ENCODE measurements around the gene GHSR. TPM values are rescaled to one million over a fixed set of nuclear protein-coding genes. Genes with fewer than 3 reads are reported as not detected.

Gene GHSR
- total RNA-seq, 1 donor from 2014 or later, result not detected

GRCh38 chr3:172465281-172465680 is 17.0 kb upstream of the GHSR start:
- H3K27me3 ChIP-seq (ENCODE audit: control insufficient read depth in 3 of 3, insufficient read depth in 3 of 3, low read length in 3 of 3), result no peaks in the 10 kb centered on the region
- no peak overlapping the region for H3K27ac ChIP-seq (ENCODE audit: low read depth, low read length)
- no peaks in the 10 kb centered on the region for H3K36me3 ChIP-seq (ENCODE audit: control insufficient read depth in 3 of 3, insufficient read depth in 3 of 3, low read length in 3 of 3)
- H3K4me1 ChIP-seq (ENCODE audit: control insufficient read depth in 3 of 3, insufficient read depth in 3 of 3, low read length in 3 of 3), result no peaks in the 10 kb centered on the region
- no peak overlapping the region for H3K4me3 ChIP-seq (ENCODE audit: low read length in 3 of 3)
- H3K9me3 ChIP-seq (ENCODE audit: control insufficient read depth in 3 of 3, low read length in 3 of 3), result no peaks in the 10 kb centered on the region
- H3K9ac ChIP-seq (ENCODE audit: low read depth in 1 of 3, low read length in 3 of 3), result no peak overlapping the region

- H3K9ac ChIP-seq (ENCODE audit: low read depth in 1 of 3, low read length in 3 of 3), result no peak overlapping the region
- H3K36me3 ChIP-seq (ENCODE audit: control insufficient read depth in 3 of 3, insufficient read depth in 3 of 3, low read length in 3 of 3), result no peaks in the 10 kb centered on the region
- no peaks in the 10 kb centered on the region for H3K9me3 ChIP-seq (ENCODE audit: control insufficient read depth in 3 of 3, low read length in 3 of 3)
- H3K4me3 ChIP-seq (ENCODE audit: low read length in 3 of 3), result no peak overlapping the region
- H3K4me1 ChIP-seq (ENCODE audit: control insufficient read depth in 3 of 3, insufficient read depth in 3 of 3, low read length in 3 of 3), result no peaks in the 10 kb centered on the region
- no peaks in the 10 kb centered on the region for H3K27me3 ChIP-seq (ENCODE audit: control insufficient read depth in 3 of 3, insufficient read depth in 3 of 3, low read length in 3 of 3)
- no peak overlapping the region for H3K27ac ChIP-seq (ENCODE audit: low read depth, low read length)
These were observed 16.1 kb upstream of the GHSR start for GRCh38 chr3:172464306-172464705.

- Histone ChIP-seq H3K9ac (ENCODE audit: low read depth in 1 of 3, low read length in 3 of 3) (no peak overlapping the region), H3K36me3 (ENCODE audit: control insufficient read depth in 3 of 3, insufficient read depth in 3 of 3, low read length in 3 of 3) (no peaks in the 10 kb centered on the region), H3K27me3 (ENCODE audit: control insufficient read depth in 3 of 3, insufficient read depth in 3 of 3, low read length in 3 of 3) (no peaks in the 10 kb centered on the region), H3K4me3 (ENCODE audit: low read length in 3 of 3) (no peak overlapping the region), H3K4me1 (ENCODE audit: control insufficient read depth in 3 of 3, insufficient read depth in 3 of 3, low read length in 3 of 3) (no peaks in the 10 kb centered on the region), H3K27ac (ENCODE audit: low read depth, low read length) (no peak overlapping the region), H3K9me3 (ENCODE audit: control insufficient read depth in 3 of 3, low read length in 3 of 3) (no peaks in the 10 kb centered on the region)
These were observed 13.4 kb upstream of the GHSR start for GRCh38 chr3:172461530-172462138.

- no peaks in the 10 kb centered on the region for H3K4me1 ChIP-seq (ENCODE audit: control insufficient read depth in 3 of 3, insufficient read depth in 3 of 3, low read length in 3 of 3)
- no peaks in the 10 kb centered on the region for H3K36me3 ChIP-seq (ENCODE audit: control insufficient read depth in 3 of 3, insufficient read depth in 3 of 3, low read length in 3 of 3)
- H3K9me3 ChIP-seq (ENCODE audit: control insufficient read depth in 3 of 3, low read length in 3 of 3), result no peaks in the 10 kb centered on the region
- H3K27me3 ChIP-seq (ENCODE audit: control insufficient read depth in 3 of 3, insufficient read depth in 3 of 3, low read length in 3 of 3), result peaks cover 0 to 2% (median 0%) of the 10 kb centered on the region in 3 donors
- no peak overlapping the region for H3K4me3 ChIP-seq (ENCODE audit: low read length in 3 of 3)
- H3K27ac ChIP-seq (ENCODE audit: low read depth, low read length), result no peak overlapping the region
- H3K9ac ChIP-seq (ENCODE audit: low read depth in 1 of 3, low read length in 3 of 3), result no peak overlapping the region
These were observed 8.1 kb upstream of the GHSR start for GRCh38 chr3:172456404-172456803.

- peaks cover 12 to 17% (median 14%) of the 10 kb centered on the region in 3 donors for H3K27me3 ChIP-seq (ENCODE audit: control insufficient read depth in 3 of 3, insufficient read depth in 3 of 3, low read length in 3 of 3)
These were observed 5.9 kb upstream of the GHSR start for GRCh38 chr3:172454180-172454579.

GRCh38 chr3:172449466-172450149 is 1.4 kb upstream of the GHSR start:
- Histone ChIP-seq H3K27me3 (ENCODE audit: control insufficient read depth in 3 of 3, insufficient read depth in 3 of 3, low read length in 3 of 3) (peaks cover 41 to 43% (median 43%) of the 10 kb centered on the region in 3 donors), H3K9ac (ENCODE audit: low read depth in 1 of 3, low read length in 3 of 3) (no peak overlapping the region), H3K4me1 (ENCODE audit: control insufficient read depth in 3 of 3, insufficient read depth in 3 of 3, low read length in 3 of 3) (peaks cover 0 to 12% (median 9%) of the 10 kb centered on the region in 3 donors), H3K9me3 (ENCODE audit: control insufficient read depth in 3 of 3, low read length in 3 of 3) (no peaks in the 10 kb centered on the region), H3K27ac (ENCODE audit: low read depth, low read length) (no peak overlapping the region), H3K4me3 (ENCODE audit: low read length in 3 of 3) (no peak overlapping the region), H3K36me3 (ENCODE audit: control insufficient read depth in 3 of 3, insufficient read depth in 3 of 3, low read length in 3 of 3) (no peaks in the 10 kb centered on the region)

More at GRCh38 chr3:172454180-172454579, 5.9 kb upstream of the GHSR start:
- Histone ChIP-seq H3K4me3 (ENCODE audit: low read length in 3 of 3) (no peak overlapping the region), H3K4me1 (ENCODE audit: control insufficient read depth in 3 of 3, insufficient read depth in 3 of 3, low read length in 3 of 3) (peaks cover 0 to 7% (median 3%) of the 10 kb centered on the region in 3 donors), H3K9me3 (ENCODE audit: control insufficient read depth in 3 of 3, low read length in 3 of 3) (no peaks in the 10 kb centered on the region), H3K27ac (ENCODE audit: low read depth, low read length) (no peak overlapping the region), H3K36me3 (ENCODE audit: control insufficient read depth in 3 of 3, insufficient read depth in 3 of 3, low read length in 3 of 3) (no peaks in the 10 kb centered on the region), H3K9ac (ENCODE audit: low read depth in 1 of 3, low read length in 3 of 3) (no peak overlapping the region)

GRCh38 chr3:172448661-172449465 is 607 bp upstream of the GHSR start:
- no peaks in the 10 kb centered on the region for H3K9me3 ChIP-seq (ENCODE audit: control insufficient read depth in 3 of 3, low read length in 3 of 3)
- no peak overlapping the region for H3K4me3 ChIP-seq (ENCODE audit: low read length in 3 of 3)
- H3K36me3 ChIP-seq (ENCODE audit: control insufficient read depth in 3 of 3, insufficient read depth in 3 of 3, low read length in 3 of 3), result no peaks in the 10 kb centered on the region
- no peak overlapping the region for H3K9ac ChIP-seq (ENCODE audit: low read depth in 1 of 3, low read length in 3 of 3)
- peaks cover 41 to 43% (median 43%) of the 10 kb centered on the region in 3 donors for H3K27me3 ChIP-seq (ENCODE audit: control insufficient read depth in 3 of 3, insufficient read depth in 3 of 3, low read length in 3 of 3)
- no peak overlapping the region for H3K27ac ChIP-seq (ENCODE audit: low read depth, low read length)
- H3K4me1 ChIP-seq (ENCODE audit: control insufficient read depth in 3 of 3, insufficient read depth in 3 of 3, low read length in 3 of 3), result peaks cover 0 to 12% (median 9%) of the 10 kb centered on the region in 3 donors

GRCh38 chr3:172446198-172446597 is 2.1 kb downstream of the GHSR start:
- peaks cover 0 to 12% (median 9%) of the 10 kb centered on the region in 3 donors for H3K4me1 ChIP-seq (ENCODE audit: control insufficient read depth in 3 of 3, insufficient read depth in 3 of 3, low read length in 3 of 3)
- no peaks in the 10 kb centered on the region for H3K9me3 ChIP-seq (ENCODE audit: control insufficient read depth in 3 of 3, low read length in 3 of 3)
- no peak overlapping the region for H3K9ac ChIP-seq (ENCODE audit: low read depth in 1 of 3, low read length in 3 of 3)
- no peak overlapping the region for H3K27ac ChIP-seq (ENCODE audit: low read depth, low read length)
- H3K36me3 ChIP-seq (ENCODE audit: control insufficient read depth in 3 of 3, insufficient read depth in 3 of 3, low read length in 3 of 3), result no peaks in the 10 kb centered on the region
- no peak overlapping the region for H3K4me3 ChIP-seq (ENCODE audit: low read length in 3 of 3)
- peaks cover 38 to 43% (median 41%) of the 10 kb centered on the region in 3 donors for H3K27me3 ChIP-seq (ENCODE audit: control insufficient read depth in 3 of 3, insufficient read depth in 3 of 3, low read length in 3 of 3)

GRCh38 chr3:172444821-172445220 is 3.4 kb downstream of the GHSR start:
- Histone ChIP-seq H3K9me3 (ENCODE audit: control insufficient read depth in 3 of 3, low read length in 3 of 3) (no peaks in the 10 kb centered on the region), H3K4me1 (ENCODE audit: control insufficient read depth in 3 of 3, insufficient read depth in 3 of 3, low read length in 3 of 3) (peaks cover 0 to 11% (median 7%) of the 10 kb centered on the region in 3 donors), H3K27me3 (ENCODE audit: control insufficient read depth in 3 of 3, insufficient read depth in 3 of 3, low read length in 3 of 3) (peaks cover 32 to 36% (median 36%) of the 10 kb centered on the region in 3 donors), H3K4me3 (ENCODE audit: low read length in 3 of 3) (no peak overlapping the region), H3K9ac (ENCODE audit: low read depth in 1 of 3, low read length in 3 of 3) (no peak overlapping the region), H3K36me3 (ENCODE audit: control insufficient read depth in 3 of 3, insufficient read depth in 3 of 3, low read length in 3 of 3) (no peaks in the 10 kb centered on the region), H3K27ac (ENCODE audit: low read depth, low read length) (no peak overlapping the region)

- Histone ChIP-seq H3K27me3 (ENCODE audit: control insufficient read depth in 3 of 3, insufficient read depth in 3 of 3, low read length in 3 of 3) (peaks cover 10 to 14% (median 13%) of the 10 kb centered on the region in 3 donors), H3K36me3 (ENCODE audit: control insufficient read depth in 3 of 3, insufficient read depth in 3 of 3, low read length in 3 of 3) (no peaks in the 10 kb centered on the region), H3K27ac (ENCODE audit: low read depth, low read length) (no peak overlapping the region), H3K9me3 (ENCODE audit: control insufficient read depth in 3 of 3, low read length in 3 of 3) (no peaks in the 10 kb centered on the region), H3K4me1 (ENCODE audit: control insufficient read depth in 3 of 3, insufficient read depth in 3 of 3, low read length in 3 of 3) (no peaks in the 10 kb centered on the region), H3K9ac (ENCODE audit: low read depth in 1 of 3, low read length in 3 of 3) (no peak overlapping the region), H3K4me3 (ENCODE audit: low read length in 3 of 3) (no peak overlapping the region)
These were observed 5.7 kb downstream of the GHSR start for GRCh38 chr3:172442606-172443005.
